ENCODE data around the gene UQCRQ. TPM values are rescaled to one million over a fixed set of nuclear protein-coding genes. Genes with fewer than 3 reads are reported as not detected.

UQCRQ gene
- total and polyA plus RNA-seq, 2 experiments from 2014 or later = 104 to 1,308 TPM

GRCh38 chr5:132850066-132850465 is 16.4 kb upstream of the UQCRQ start:
- no peaks in the 10 kb centered on the region for H3K9me2 ChIP-seq (ENCODE audit: insufficient read depth)
- DNase-seq (ENCODE audit: low spot score) = no peak
- no peaks in the 10 kb centered on the region for H3K27me3 ChIP-seq (ENCODE audit: insufficient read depth)
- peaks cover 9% of the 10 kb centered on the region; the same call in 1 of the 2 replicates for H3K4me1 ChIP-seq (ENCODE audit: insufficient read depth)
- no peak overlapping the region for H3K4me3 ChIP-seq
- no peaks in the 10 kb centered on the region for H3K79me2 ChIP-seq (replicated peaks; ENCODE audit: insufficient read depth)
- TF ChIP-seq EZH2 (IDR thresholded peaks at IDR 0.05; ENCODE audit: low read depth, unreplicated experiment) (no peak), ZNF331 (CRISPR knock-in tag; IDR thresholded peaks at IDR 0.05; ENCODE audit: low read depth) (no peak), REST (IDR thresholded peaks at IDR 0.05; ENCODE audit: unreplicated experiment) (no peak), CREB1 (CRISPR knock-in tag; IDR thresholded peaks at IDR 0.05; ENCODE audit: low read depth) (no peak), JUNB (IDR thresholded peaks at IDR 0.05; ENCODE audit: unreplicated experiment) (no peak), ZNF114 (CRISPR knock-in tag; IDR thresholded peaks at IDR 0.05) (no peak), EZH2phosphoT487 (IDR thresholded peaks at IDR 0.05; ENCODE audit: unreplicated experiment) (no peak), ETS1 (IDR thresholded peaks at IDR 0.05) (no peak), NANOG (IDR thresholded peaks at IDR 0.05; ENCODE audit: borderline replicate concordance) (no peak), POLR2AphosphoS5 (IDR thresholded peaks at IDR 0.05; ENCODE audit: low read depth) (no peak), STAT1 (IDR thresholded peaks at IDR 0.05; ENCODE audit: unreplicated experiment) (no peak)
- TF ChIP-seq, protein P1, sequence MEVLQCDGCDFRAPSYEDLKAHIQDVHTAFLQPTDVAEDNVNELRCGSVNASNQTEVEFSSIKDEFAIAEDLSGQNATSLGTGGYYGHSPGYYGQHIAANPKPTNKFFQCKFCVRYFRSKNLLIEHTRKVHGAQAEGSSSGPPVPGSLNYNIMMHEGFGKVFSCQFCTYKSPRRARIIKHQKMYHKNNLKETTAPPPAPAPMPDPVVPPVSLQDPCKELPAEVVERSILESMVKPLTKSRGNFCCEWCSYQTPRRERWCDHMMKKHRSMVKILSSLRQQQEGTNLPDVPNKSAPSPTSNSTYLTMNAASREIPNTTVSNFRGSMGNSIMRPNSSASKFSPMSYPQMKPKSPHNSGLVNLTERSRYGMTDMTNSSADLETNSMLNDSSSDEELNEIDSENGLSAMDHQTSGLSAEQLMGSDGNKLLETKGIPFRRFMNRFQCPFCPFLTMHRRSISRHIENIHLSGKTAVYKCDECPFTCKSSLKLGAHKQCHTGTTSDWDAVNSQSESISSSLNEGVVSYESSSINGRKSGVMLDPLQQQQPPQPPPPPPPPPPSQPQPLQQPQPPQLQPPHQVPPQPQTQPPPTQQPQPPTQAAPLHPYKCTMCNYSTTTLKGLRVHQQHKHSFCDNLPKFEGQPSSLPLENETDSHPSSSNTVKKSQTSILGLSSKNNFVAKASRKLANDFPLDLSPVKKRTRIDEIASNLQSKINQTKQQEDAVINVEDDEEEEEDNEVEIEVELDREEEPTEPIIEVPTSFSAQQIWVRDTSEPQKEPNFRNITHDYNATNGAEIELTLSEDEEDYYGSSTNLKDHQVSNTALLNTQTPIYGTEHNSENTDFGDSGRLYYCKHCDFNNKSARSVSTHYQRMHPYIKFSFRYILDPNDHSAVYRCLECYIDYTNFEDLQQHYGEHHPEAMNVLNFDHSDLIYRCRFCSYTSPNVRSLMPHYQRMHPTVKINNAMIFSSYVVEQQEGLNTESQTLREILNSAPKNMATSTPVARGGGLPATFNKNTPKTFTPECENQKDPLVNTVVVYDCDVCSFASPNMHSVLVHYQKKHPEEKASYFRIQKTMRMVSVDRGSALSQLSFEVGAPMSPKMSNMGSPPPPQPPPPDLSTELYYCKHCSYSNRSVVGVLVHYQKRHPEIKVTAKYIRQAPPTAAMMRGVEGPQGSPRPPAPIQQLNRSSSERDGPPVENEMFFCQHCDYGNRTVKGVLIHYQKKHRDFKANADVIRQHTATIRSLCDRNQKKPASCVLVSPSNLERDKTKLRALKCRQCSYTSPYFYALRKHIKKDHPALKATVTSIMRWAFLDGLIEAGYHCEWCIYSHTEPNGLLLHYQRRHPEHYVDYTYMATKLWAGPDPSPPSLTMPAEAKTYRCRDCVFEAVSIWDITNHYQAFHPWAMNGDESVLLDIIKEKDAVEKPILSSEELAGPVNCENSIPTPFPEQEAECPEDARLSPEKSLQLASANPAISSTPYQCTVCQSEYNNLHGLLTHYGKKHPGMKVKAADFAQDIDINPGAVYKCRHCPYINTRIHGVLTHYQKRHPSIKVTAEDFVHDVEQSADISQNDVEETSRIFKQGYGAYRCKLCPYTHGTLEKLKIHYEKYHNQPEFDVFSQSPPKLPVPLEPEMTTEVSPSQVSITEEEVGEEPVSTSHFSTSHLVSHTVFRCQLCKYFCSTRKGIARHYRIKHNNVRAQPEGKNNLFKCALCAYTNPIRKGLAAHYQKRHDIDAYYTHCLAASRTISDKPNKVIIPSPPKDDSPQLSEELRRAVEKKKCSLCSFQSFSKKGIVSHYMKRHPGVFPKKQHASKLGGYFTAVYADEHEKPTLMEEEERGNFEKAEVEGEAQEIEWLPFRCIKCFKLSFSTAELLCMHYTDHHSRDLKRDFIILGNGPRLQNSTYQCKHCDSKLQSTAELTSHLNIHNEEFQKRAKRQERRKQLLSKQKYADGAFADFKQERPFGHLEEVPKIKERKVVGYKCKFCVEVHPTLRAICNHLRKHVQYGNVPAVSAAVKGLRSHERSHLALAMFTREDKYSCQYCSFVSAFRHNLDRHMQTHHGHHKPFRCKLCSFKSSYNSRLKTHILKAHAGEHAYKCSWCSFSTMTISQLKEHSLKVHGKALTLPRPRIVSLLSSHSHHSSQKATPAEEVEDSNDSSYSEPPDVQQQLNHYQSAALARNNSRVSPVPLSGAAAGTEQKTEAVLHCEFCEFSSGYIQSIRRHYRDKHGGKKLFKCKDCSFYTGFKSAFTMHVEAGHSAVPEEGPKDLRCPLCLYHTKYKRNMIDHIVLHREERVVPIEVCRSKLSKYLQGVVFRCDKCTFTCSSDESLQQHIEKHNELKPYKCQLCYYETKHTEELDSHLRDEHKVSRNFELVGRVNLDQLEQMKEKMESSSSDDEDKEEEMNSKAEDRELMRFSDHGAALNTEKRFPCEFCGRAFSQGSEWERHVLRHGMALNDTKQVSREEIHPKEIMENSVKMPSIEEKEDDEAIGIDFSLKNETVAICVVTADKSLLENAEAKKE (CRISPR knock-in tag; IDR thresholded peaks at IDR 0.05) = no peak
- no peak overlapping the region for H3K4me2 ChIP-seq
- no peaks in the 10 kb centered on the region for H3F3A ChIP-seq (replicated peaks; ENCODE audit: low read depth)
- Mint-ChIP-seq H3K27ac (no peak overlapping the region), H3K9me3 (no peaks in the 10 kb centered on the region), H3K36me3 (ENCODE audit: low read depth) (no peaks in the 10 kb centered on the region), H3K4me1 (peaks cover 5% of the 10 kb centered on the region; the same call in 2 of the 3 replicates), H3K27me3 (ENCODE audit: insufficient read depth, low read depth, poor library complexity) (no peaks in the 10 kb centered on the region), H3K4me3 (no peak overlapping the region)
- H4K20me1 ChIP-seq (replicated peaks; ENCODE audit: insufficient read depth) = no peaks in the 10 kb centered on the region
- ATAC-seq = no peak
- H3K36me3 ChIP-seq (ENCODE audit: insufficient read depth) = no peaks in the 10 kb centered on the region
- H3K27ac ChIP-seq (ENCODE audit: low read depth) = no peak overlapping the region
- H2AFZ ChIP-seq = peak overlapping the region; percentile 52

All from GM23338 (cell line).